HepG2 (cell line): ENCODE results near the gene ZNF431. TPM values are rescaled to one million over a fixed set of nuclear protein-coding genes. Genes with fewer than 3 reads are reported as not detected.

Experiments
- CBX1 ChIP-seq: IDR thresholded peaks from one replicate; pipeline ENCODE4 v1.6.1; 2016; ENCODE audit warnings: antibody characterized with exemption, low read depth
- HES4 ChIP-seq: sonication (generic); formaldehyde crosslinking; IDR thresholded peaks from 2 replicates; pipeline ENCODE4 v1.9.0; 2021; ENCODE audit warnings: mild to moderate bottlenecking, missing genetic modification reagents, borderline replicate concordance
- HOMEZ ChIP-seq: IDR thresholded peaks from 2 replicates; pipeline ENCODE4 v1.6.1; 2016; ENCODE audit warnings: low read depth
- LRRFIP1 ChIP-seq: sonication (generic); formaldehyde crosslinking; conservative IDR thresholded peaks from 2 replicates; pipeline ENCODE4 v1.4.0; 2020; ENCODE audit warnings: missing genetic modification reagents
- NR2F6 ChIP-seq, 2 experiments: IDR thresholded peaks; 2 replicates each; pipeline ENCODE4 v1.6.1; 2016; ENCODE audit warnings: antibody characterized with exemption in 1 of 2, mild to moderate bottlenecking in 1 of 2
- PAWR ChIP-seq: sonication (generic); formaldehyde crosslinking; IDR thresholded peaks from 2 replicates; pipeline ENCODE4 v1.4.0; 2020; ENCODE audit warnings: missing genetic modification reagents, mild to moderate bottlenecking, borderline replicate concordance
- REXO4 ChIP-seq: sonication (generic); formaldehyde crosslinking; IDR thresholded peaks from 2 replicates; pipeline ENCODE4 v1.8.0; 2022; ENCODE audit warnings: missing genetic modification reagents, mild to moderate bottlenecking, borderline replicate concordance
- RNF219 ChIP-seq: sonication (generic); formaldehyde crosslinking; IDR thresholded peaks from 2 replicates; pipeline ENCODE4 v1.5.0; 2020; ENCODE audit warnings: mild to moderate bottlenecking, missing genetic modification reagents
- ZBTB42 ChIP-seq: sonication (generic); formaldehyde crosslinking; IDR thresholded peaks from 2 replicates; pipeline ENCODE4 v1.5.0; 2020; ENCODE audit warnings: mild to moderate bottlenecking, missing genetic modification reagents
- ZC3H4 ChIP-seq: sonication (generic); formaldehyde crosslinking; IDR thresholded peaks from 2 replicates; pipeline ENCODE4 v1.4.0; 2020; ENCODE audit warnings: missing genetic modification reagents, borderline replicate concordance
- ZFY ChIP-seq: sonication (generic); formaldehyde crosslinking; IDR thresholded peaks from 2 replicates; pipeline ENCODE4 v1.4.0; 2020; ENCODE audit warnings: missing genetic modification reagents
- ZHX1 ChIP-seq: sonication (generic); formaldehyde crosslinking; IDR thresholded peaks from 2 replicates; pipeline ENCODE4 v1.8.1; 2022; ENCODE audit warnings: low read depth, mild to moderate bottlenecking, missing genetic modification reagents
- ZMAT3 ChIP-seq: sonication (generic); formaldehyde crosslinking; conservative IDR thresholded peaks from 2 replicates; pipeline ENCODE4 v1.7.0; 2021; ENCODE audit warnings: missing genetic modification reagents
- ZNF44 ChIP-seq: sonication (generic); formaldehyde crosslinking; IDR thresholded peaks from 2 replicates; pipeline ENCODE4 v1.5.1; 2020; ENCODE audit warnings: mild to moderate bottlenecking, missing genetic modification reagents
- ZNF530 ChIP-seq: sonication (generic); formaldehyde crosslinking; IDR thresholded peaks from 2 replicates; pipeline ENCODE4 v1.5.0; 2020; ENCODE audit warnings: low read depth, mild to moderate bottlenecking, missing genetic modification reagents
- ZNF619 ChIP-seq: sonication (generic); formaldehyde crosslinking; IDR thresholded peaks from 2 replicates; pipeline ENCODE4 v1.4.0; 2020; ENCODE audit warnings: mild to moderate bottlenecking, missing genetic modification reagents
- ZNF7 ChIP-seq: IDR thresholded peaks from 2 replicates; pipeline ENCODE4 v1.6.1; 2016; ENCODE audit warnings: missing biosample characterization, missing genetic modification reagents
- polyA plus RNA-seq, 8 experiments: library from polyadenylated mRNA; depleted of rRNA in 3 of 8; stranded (reverse) in 7 of 8; unstranded in 1 of 8; fragments of >200 nt; fragmentation: Illumina TruSeq in 4 of 8; extraction: Trizol in 4 of 8; gene quantifications; 2 replicates each; pipeline versions ENCODE4 v1.2.1 to v1.2.3, GENCODE V29; 2011 to 2016; ENCODE audit warnings: low read depth in 4 of 8, missing spikeins in 1 of 8, mixed read lengths in 1 of 8; ENCODE audit not compliant: insufficient read depth in 1 of 8
- total RNA-seq, 5 experiments: library from RNA; depleted of rRNA; stranded (reverse); fragments of >200 nt; fragmentation: Illumina TruSeq; extraction: Trizol; gene quantifications; 2 replicates each; pipeline ENCODE4 v1.2.3, GENCODE V29; 2016; ENCODE audit warnings: low read depth in 1 of 5

ZNF431 gene
- total and polyA plus RNA-seq, 2 of the 13 experiments (the other 11 are each of a cell fraction or from before 2014, with no cell fraction given) = 4.4 to 11.8 TPM

- TF ChIP-seq REXO4 (CRISPR knock-in tag) (no peak), RNF219 (CRISPR knock-in tag) (no peak), ZFY (CRISPR knock-in tag) (peak; percentile 96), ZNF619 (CRISPR knock-in tag) (peak; percentile 79; the same call in 1 of the 2 replicates), PAWR (CRISPR knock-in tag) (no peak), ZMAT3 (CRISPR knock-in tag) (no peak; the same call in 1 of the 2 replicates), NR2F6 (IDR thresholded peaks at IDR 0.05) (no peak; the same call in 1 of the 2 replicates), NR2F6 (CRISPR knock-in tag; IDR thresholded peaks at IDR 0.05) (no peak; the same call in 1 of the 2 replicates), ZNF7 (CRISPR knock-in tag) (no peak), LRRFIP1 (CRISPR knock-in tag) (no peak), HES4 (CRISPR knock-in tag) (no peak), ZNF44 (CRISPR knock-in tag) (no peak), ZBTB42 (CRISPR knock-in tag) (no peak), ZNF530 (no peak), CBX1 (peak; percentile 61), ZHX1 (no peak), HOMEZ (CRISPR knock-in tag) (0 out of 2 replicates have a peak, but pooled peaks have one; percentile 53), ZC3H4 (CRISPR knock-in tag) (no peak)
Measured at GRCh38 chr19:21141787-21142464, at the start of gene ZNF431 (continued).
